NCI-H1694 treated with DMSO at 0.1 percent for 48 hours (cell line): ENCODE measurements around the gene ATG13.
"Not testable (repeated sequence)": the region's sequence is repeated elsewhere in the genome, so short reads cannot be mapped to it uniquely, and the experiment has no call there.

Experiments
- DNase-seq: peaks from one replicate; lab custom pipeline; 2025; lab: John Stamatoyannopoulos, UW

ATG13 gene

DNA sequence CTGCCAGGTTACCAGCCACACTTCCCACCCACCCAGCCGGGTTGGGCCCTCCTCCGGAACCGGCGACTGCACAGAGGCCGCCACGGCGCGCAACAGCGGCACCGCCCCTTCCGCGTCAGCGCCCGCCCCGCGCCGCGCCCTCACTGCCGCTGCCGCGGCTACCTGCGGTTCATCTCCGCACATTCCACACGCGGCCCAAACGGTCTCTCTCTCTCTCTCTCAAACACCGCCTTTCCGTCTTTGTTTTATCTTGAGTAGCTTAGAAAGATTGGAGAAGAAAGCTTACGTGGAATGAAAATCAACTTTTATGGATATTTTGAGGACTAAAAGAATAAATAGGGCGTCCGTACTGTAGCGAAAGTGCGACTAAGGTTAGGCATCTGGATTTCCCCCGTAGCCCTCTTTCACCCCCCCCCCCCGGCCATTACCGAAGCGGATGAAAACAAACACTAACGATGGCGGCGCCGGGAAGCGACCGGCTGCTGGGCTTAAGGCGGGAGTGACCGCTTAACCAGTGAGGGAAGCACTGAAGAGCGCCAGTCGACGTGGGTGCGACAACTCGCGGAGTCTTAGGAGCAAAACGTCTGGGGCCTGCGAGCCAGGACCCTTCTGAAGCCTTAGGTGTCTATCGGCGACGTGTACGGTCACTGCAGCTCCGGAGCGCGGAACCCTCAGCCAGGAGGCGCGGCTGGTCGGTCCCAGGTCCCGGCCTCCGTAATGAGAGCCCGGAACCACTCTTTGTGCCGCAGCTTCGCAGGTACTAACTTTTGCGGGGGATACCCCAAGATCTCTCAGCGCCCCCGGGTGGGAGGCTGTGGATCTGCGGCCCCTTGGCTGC is at the start of gene ATG13, which contains the start of gene HARBI1:
TSS of gene ATG13 (plus strand) at position 420 of the 838 bp plus-strand sequence. CDS start 26,739 bp downstream, outside the sequence.
TSS of gene HARBI1 (minus strand) at position 94 of the 838 bp plus-strand sequence. CDS start 990 bp downstream, outside the sequence.
- DNase-seq = peak; percentile 85

DNA sequence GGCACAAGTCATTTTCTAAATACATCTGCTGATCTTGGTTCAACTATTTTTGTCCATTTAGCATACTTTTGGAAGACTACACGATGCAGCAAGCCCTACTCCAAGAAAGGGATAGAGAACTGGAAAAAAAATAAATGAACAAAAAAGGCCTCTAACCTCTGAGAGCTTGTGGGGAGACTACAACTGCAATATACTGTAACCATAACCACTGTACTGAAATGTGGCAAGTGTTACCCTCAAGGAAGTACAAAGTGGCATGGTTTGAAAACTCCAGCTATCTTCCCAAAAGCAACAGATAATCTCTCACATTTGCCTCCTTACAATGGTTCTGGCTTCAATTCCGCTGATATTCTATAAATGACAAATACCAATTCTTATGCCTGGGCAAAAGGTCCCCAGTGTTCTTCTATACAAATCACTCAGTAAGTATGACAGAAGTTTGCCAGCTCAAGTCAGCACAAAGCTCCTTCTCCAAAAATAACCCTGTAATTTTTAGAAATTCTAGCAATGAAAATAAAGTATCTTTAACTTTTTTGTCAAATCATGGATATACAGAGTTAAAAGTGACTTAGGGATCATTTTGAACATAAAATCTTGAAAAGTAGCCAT is 46.5 kb upstream of the ATG13 start:
- DNase-seq = no peak

- DNase-seq = no peak
Observed at GRCh38 chr11:46574656-46575055, 42.7 kb upstream of the ATG13 start.

GRCh38 chr11:46577058-46577457 is 40.3 kb upstream of the ATG13 start:
- DNase-seq = no peak

- no peak for DNase-seq
Observed at GRCh38 chr11:46582588-46582987, 34.8 kb upstream of the ATG13 start.

DNA sequence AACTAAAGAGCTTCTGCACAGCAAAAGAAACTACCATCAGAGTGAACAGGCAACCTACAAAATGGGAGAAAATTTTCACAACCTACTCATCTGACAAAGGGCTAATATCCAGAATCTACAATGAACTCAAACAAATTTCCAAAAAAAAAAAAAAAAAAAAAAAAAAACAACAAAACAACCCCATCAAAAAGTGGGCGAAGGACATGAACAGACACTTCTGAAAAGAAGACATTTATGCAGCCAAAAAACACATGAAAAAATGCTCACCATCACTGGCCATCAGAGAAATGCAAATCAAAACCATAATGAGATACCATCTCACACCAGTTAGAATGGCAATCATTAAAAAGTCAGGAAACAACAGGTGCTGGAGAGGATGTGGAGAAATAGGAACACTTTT is 33.8 kb upstream of the ATG13 start:
- not testable (repeated sequence) for DNase-seq

- no peak for DNase-seq
Observed at GRCh38 chr11:46588131-46588530, 29.2 kb upstream of the ATG13 start.

DNA sequence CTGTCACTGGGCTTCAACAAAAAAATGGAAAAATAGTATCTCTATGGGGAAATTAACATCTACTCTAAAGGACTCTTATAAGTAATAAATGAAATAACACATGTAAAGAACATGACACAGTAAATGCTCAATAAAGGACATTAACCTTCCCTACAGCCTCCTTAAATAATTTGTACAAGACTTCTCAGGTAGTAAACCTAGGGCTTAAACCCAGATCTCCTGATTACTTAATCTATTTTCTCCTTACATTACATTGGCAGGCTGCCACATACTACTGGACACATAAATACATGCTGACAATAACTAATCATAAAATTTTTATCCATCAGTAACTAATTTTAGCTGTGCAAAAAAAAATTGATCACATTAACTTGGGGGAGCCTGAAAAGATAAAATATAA is 28.4 kb upstream of the ATG13 start:
- DNase-seq = no peak

GRCh38 chr11:46590740-46591605 is 26.4 kb upstream of the ATG13 start:
- DNase-seq = no peak

GRCh38 chr11:46593550-46594373 is 23.6 kb upstream of the ATG13 start, which contains the start of gene AMBRA1:
TSS of gene AMBRA1 (minus strand) at chr11:46594023. CDS start at chr11:46548380, 45,643 bp downstream.
- peak; percentile 80 for DNase-seq

- no peak for DNase-seq
Observed at GRCh38 chr11:46594374-46594700, 23.0 kb upstream of the ATG13 start.

GRCh38 chr11:46594785-46595184 is 22.6 kb upstream of the ATG13 start:
- DNase-seq = no peak

GRCh38 chr11:46597155-46597554 is 20.2 kb upstream of the ATG13 start:
- no peak for DNase-seq

GRCh38 chr11:46597609-46598219 is 19.6 kb upstream of the ATG13 start:
- DNase-seq = no peak

GRCh38 chr11:46599340-46600193 is 17.8 kb upstream of the ATG13 start:
- DNase-seq = no peak

GRCh38 chr11:46600194-46600960 is 17.0 kb upstream of the ATG13 start:
- no peak for DNase-seq

GRCh38 chr11:46601129-46601528 is 16.2 kb upstream of the ATG13 start:
- DNase-seq = no peak

GRCh38 chr11:46603704-46604308 is 13.5 kb upstream of the ATG13 start:
- no peak for DNase-seq

DNA sequence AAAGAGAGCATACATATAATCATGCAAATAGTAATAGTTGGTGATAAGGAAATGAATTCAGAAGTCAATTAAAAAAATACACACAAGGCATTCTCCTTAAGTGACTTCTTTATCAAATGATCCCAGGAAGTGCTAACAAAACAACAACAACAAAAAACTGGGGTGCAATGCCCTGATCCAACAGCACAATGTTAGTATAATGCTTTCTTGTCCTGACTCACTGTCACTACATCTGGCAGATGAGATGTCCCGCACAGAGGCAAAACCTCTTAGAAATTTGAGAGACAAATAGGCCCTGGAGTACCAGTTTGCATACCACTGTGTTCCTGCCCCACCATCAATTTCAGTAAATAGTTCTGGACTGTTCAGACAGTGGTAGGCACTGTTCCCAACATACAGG is 12.6 kb upstream of the ATG13 start:
- no peak for DNase-seq
